HG02763 (cell line): ENCODE data around the gene SERPINB2.
"Not testable (repeated sequence)": the region's sequence is repeated elsewhere in the genome, so short reads cannot be mapped to it uniquely, and the experiment has no call there.

Experiments
- ATAC-seq: cut with Tn5 transposase; IDR thresholded peaks from one replicate; pipeline ENCODE4 v1.9.1; 2021; ENCODE audit warnings: mild to moderate bottlenecking, moderate library complexity; ENCODE audit not compliant: unreplicated experiment

The SERPINB2 gene

GRCh38 chr18:63930773-63931354 lies 43.4 kb downstream of the SERPINB2 start:
- ATAC-seq, result no peak

GRCh38 chr18:63936156-63936931 lies 48.8 kb downstream of the SERPINB2 start:
- ATAC-seq, result peak; percentile 98

GRCh38 chr18:63936932-63937393 lies 49.5 kb downstream of the SERPINB2 start:
- ATAC-seq, result peak; percentile 29

GRCh38 chr18:63940008-63940407 lies 52.5 kb downstream of the SERPINB2 start:
- ATAC-seq, result no peak

- not testable (repeated sequence) for ATAC-seq
Measured at GRCh38 chr18:63940543-63941050, 53.1 kb downstream of the SERPINB2 start.

GRCh38 chr18:63947051-63947790 lies 59.7 kb downstream of the SERPINB2 start:
- no peak for ATAC-seq

GRCh38 chr18:63949068-63949737 lies 61.7 kb downstream of the SERPINB2 start, which contains the start of gene HMSD:
TSS of gene HMSD (plus strand) at chr18:63949301. CDS start at chr18:63953456, 4,155 bp downstream.
- peak; percentile 92 for ATAC-seq

- peak; percentile 40 for ATAC-seq
Measured at GRCh38 chr18:63951302-63951705, 63.8 kb downstream of the SERPINB2 start.
